HUES64 (cell line): ENCODE measurements around the gene COL27A1.

Experiments
- H3K27ac ChIP-seq: 2 replicates; pipeline ENCODE4 v1.7.0; 2013; ENCODE audit warnings: low read depth, low read length, inconsistent platforms
- H3K27me3 ChIP-seq: 2 replicates; pipeline ENCODE4 v1.6.1; 2013; ENCODE audit warnings: mild to moderate bottlenecking, low read length; ENCODE audit not compliant: insufficient read depth
- H3K36me3 ChIP-seq: 2 replicates; pipeline ENCODE4 v1.6.1; 2013; ENCODE audit warnings: mild to moderate bottlenecking, low read length; ENCODE audit not compliant: insufficient read depth
- H3K4me1 ChIP-seq: 2 replicates; pipeline ENCODE4 v1.6.1; 2013; ENCODE audit warnings: mild to moderate bottlenecking, low read length, moderate library complexity; ENCODE audit not compliant: insufficient read depth
- H3K4me3 ChIP-seq: 2 replicates; pipeline ENCODE4 v1.5.1; 2013; ENCODE audit warnings: mild to moderate bottlenecking, low read length, moderate library complexity
- H3K9ac ChIP-seq: 2 replicates; pipeline ENCODE4 v1.6.1; 2013; ENCODE audit warnings: mild to moderate bottlenecking, low read depth, low read length
- H3K9me3 ChIP-seq: 2 replicates; pipeline ENCODE4 v1.6.1; 2013; ENCODE audit warnings: low read depth, low read length; ENCODE audit not compliant: insufficient read depth
- WGBS: fragments of 150-250, 120-280 bp; methylation state at CpG from one replicate; pipeline ENCODE4 v1.1.7; 2013; ENCODE audit warnings: missing lambda C conversion rate; 5-methylcytosine and 5-hydroxymethylcytosine counted together

COL27A1 gene

DNA sequence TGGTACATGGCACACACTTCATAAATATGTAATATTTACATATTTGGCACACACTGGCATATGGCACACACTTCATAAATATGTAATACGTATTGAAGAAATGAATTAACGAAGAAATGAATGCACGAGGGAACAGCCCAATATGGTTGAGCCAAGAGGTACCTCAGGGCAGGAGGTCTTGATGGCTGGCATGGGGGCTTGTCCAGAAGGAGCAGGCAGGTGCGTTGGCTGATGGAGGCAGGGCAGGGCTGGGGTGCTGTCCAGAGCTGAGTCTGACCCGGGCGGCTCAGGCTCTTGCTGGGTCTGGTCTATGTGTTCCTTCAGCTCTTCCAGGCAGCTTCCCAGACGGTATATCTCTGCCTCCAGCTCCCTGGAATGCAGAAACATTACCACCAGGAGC is 206.2 kb downstream of the COL27A1 start:
- Histone ChIP-seq H3K27ac (no peak overlapping the region), H3K9me3 (no peaks in the 10 kb centered on the region), H3K27me3 (no peaks in the 10 kb centered on the region), H3K9ac (no peak overlapping the region), H3K36me3 (peaks cover 81% of the 10 kb centered on the region), H3K4me1 (no peaks in the 10 kb centered on the region), H3K4me3 (no peak overlapping the region)
- 96% methylated on average over 7 of the region's 7 CpGs for WGBS
